ENCODE results near the gene SIRPA.

The SIRPA gene

GRCh38 chr20:1949347-1950100, 54.3 kb downstream of the SIRPA start:
- DNase-seq (ENCODE audit: low read depth in 2 of 2) = no peak

GRCh38 chr20:1950836-1951235, 55.6 kb downstream of the SIRPA start:
- DNase-seq (ENCODE audit: low read depth in 2 of 2) = no peak

DNA sequence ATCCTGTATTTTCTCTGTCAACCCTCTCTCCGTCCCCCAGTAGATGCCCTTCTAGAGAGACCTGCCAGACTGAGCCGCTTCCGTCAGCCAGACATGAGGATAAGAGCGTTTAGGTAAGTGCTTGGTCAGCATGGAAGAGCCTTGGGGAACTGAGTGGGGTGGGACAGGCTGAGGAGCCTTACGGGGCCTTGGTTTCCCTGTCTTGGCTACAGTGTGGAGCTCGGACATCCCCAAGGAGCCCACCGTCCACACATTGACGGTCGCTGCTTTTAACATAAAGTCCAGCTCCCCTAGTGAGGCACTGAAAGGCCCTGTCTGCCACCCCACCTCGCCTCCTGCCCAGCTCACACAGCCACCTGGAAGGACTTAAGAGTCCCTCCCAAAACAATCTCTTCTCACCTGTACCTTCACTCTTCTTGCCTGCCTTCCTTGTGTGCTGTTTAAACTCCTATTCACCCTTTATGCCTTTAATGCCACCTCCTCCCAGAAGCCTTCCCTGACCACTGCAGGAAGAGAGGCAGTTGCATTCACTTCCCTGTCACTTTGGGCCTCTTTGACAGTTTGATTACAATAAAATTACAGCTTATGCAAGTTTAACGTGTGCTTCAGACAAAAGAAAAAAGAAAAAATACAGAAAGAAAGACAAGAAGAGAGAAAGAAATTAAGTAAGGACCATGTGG, 56.4 kb downstream of the SIRPA start:
- DNase-seq (ENCODE audit: low read depth in 2 of 2) = no peak

GRCh38 chr20:1952737-1953530, 57.7 kb downstream of the SIRPA start:
- no peak for DNase-seq (ENCODE audit: low read depth in 2 of 2)

DNA sequence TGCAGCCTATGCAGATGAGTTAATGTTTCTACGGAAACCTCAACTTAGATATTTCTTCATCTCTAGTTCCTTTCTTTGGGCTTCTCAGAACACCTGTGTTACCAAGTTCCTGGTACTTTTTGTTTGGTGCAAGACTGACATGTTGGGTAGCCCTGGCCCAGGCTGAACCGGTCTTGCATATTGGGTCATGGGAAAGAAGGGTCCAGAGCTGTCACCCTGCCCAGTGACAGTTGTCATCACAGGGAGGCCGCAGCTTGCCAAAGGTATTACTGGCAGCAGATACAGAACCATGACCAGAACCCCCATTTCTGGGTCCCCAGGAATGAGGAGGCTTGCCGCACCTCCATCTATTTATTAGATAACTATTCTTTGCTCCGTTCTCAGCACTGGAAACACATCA, 58.4 kb downstream of the SIRPA start:
- DNase-seq (ENCODE audit: low read depth in 2 of 2) = no peak

DNA sequence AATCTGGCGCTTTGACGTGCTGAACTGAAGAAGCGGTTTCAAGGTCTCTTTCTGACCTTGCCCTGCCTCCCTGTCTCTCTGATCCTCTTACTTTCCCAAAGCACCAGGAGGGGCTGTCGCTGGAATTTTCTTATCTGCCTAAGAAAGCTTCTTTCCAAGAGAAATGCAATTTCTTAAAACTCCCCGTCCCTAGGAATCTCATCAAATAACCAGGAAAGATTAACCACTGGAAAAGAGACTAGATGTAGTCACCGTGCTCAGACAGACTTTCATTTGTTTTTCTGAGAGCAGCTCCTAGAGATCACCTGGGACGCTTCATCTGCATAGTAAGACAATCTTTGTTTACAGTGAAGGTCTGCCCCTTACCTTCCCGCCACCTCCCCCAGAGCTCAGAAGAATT, 60.0 kb downstream of the SIRPA start:
- DNase-seq (ENCODE audit: low read depth in 2 of 2) = no peak

- no peak for DNase-seq (ENCODE audit: low read depth in 2 of 2)
Measured at GRCh38 chr20:1958426-1958825, 63.2 kb downstream of the SIRPA start.

DNA sequence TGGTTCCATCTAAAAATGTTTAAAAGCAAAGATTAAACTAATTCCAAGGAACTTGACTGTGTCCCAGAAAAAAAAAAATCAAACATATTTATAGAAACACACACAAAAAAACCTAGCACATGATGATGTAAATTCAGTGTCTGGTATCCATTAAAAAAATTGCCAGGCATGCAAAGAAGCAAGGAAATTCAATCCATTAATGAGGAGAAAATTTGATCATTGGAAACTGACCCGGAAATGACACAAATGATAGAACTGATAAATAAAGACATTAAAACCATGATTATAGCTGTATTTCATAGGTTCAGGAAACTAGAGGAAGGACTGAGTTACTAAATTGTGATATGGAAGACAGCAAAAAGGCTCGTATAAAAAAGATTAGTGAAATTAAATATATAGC, 63.9 kb downstream of the SIRPA start:
- DNase-seq (ENCODE audit: low read depth in 2 of 2) = no peak

DNA sequence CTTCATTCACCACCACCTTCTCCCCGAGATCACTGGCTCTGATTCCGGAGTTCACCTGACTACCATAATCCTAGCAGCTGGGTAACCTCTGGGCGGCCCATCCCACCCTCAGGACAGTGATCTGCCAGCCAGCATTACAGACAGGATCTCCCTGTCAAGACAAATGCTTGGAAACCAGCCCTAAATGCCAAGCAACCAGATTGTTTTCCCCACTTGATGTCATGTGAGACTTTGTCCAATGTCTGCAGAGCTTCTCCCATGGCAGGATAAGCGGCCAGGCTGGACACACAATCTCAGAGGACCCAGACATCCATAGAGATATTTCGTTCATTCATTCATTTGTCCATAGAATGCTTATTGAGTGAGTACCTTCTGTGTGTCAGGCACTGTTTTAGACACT, 66.2 kb downstream of the SIRPA start:
- no peak for DNase-seq (ENCODE audit: low read depth in 2 of 2)

GRCh38 chr20:1964061-1964460, 68.9 kb downstream of the SIRPA start:
- DNase-seq (ENCODE audit: low read depth in 2 of 2) = no peak

DNA sequence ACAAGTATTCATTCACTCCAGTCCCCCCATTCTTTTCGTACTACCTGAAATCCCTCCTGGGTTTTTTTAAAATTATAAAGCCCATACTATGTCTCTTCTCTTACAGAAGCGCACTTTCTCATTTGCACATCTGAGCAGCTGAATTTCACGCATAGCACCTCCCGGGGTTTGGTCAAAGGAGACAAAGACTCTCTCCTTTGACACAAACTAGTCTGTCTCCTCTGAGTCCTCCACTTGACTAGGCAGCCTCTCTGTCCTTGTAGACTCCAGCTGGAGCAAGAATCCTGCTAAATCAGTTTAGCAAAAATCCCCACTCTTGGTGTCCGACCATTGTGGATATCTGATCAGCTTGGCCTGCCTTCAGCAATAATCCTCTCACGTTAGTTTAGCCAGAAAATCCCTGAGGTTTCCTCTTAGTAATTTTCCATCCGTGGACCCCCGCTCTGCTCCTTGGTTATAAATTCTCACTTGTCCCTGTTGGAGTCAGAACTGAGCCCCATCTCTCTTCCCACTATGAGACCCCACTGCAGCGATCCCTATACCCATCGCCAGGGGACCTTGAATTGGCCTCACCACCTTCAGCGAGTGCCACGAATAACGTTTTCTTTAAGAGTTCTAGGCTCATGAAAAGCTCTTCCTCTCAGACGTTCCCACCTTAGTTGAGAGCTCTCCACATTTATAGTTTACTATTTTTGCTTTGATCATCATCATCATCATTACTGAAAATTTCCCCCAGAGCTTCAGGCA, 69.6 kb downstream of the SIRPA start:
- peak in 1 of 2 experiments; percentile 5 for DNase-seq (ENCODE audit: low read depth in 2 of 2)

GRCh38 chr20:1965520-1966351, 70.5 kb downstream of the SIRPA start:
- peak; percentile 76 to 84 for DNase-seq (ENCODE audit: low read depth in 2 of 2)

- DNase-seq (ENCODE audit: low read depth in 2 of 2) = no peak
Measured at GRCh38 chr20:1968964-1969363, 73.8 kb downstream of the SIRPA start.

DNA sequence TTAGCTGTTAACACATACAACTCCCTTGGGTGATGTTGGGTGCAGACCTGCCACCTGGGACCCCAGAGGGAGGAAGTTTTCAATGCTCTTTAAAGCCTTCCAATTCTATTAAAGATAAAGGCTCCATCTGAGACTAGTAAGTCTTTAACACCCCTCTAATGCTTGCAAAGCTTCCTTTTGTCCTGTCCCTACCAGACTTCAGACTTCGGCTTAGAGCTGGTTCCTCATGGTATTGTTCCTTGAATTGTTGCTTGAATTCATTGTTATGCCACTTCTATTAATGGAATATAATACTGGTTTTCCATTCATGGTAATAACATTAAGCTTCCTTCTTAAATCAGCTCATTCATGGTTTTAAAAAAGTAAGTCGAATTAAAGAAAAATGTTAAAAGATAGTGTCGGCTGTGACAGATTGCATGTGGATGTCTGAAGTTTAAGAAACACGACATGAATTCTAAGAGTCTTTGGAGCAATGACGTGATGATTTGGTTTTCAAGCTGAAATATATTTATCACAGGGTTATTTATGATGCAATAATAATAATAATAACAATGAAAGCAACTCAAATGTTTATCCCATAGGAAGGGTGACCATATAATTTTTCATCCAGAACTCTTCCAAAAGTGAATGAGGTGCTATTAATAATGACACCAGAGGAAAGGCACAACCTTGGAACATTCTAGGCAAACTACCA, 76.8 kb downstream of the SIRPA start:
- DNase-seq (ENCODE audit: low read depth in 2 of 2) = no peak

GRCh38 chr20:1973601-1974440, 78.6 kb downstream of the SIRPA start:
- DNase-seq (ENCODE audit: low read depth in 2 of 2) = no peak

DNA sequence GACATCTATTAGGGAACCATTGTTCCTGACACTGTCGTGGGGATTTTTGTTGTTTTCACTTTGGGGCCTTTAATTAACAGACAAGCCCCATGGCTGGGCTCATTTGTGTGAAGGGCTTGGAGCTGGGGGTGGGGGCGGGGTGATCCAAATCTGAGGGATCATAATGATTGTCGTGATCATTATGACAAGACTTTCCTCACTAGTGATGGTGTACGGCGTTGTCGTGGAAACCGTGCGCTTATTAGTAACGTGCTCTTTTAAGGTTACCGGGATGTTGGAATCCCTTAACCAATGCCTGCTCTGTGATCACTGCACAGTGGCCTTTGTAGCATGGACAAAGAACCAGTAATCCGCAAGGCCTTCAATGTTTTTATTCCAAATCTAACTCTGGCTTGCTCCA, 80.1 kb downstream of the SIRPA start:
- no peak for DNase-seq (ENCODE audit: low read depth in 2 of 2)

GRCh38 chr20:1979106-1979778, 84.0 kb downstream of the SIRPA start:
- no peak for DNase-seq (ENCODE audit: low read depth in 2 of 2)

GRCh38 chr20:1982686-1983085, 87.5 kb downstream of the SIRPA start:
- DNase-seq (ENCODE audit: low read depth in 2 of 2) = no peak

DNA sequence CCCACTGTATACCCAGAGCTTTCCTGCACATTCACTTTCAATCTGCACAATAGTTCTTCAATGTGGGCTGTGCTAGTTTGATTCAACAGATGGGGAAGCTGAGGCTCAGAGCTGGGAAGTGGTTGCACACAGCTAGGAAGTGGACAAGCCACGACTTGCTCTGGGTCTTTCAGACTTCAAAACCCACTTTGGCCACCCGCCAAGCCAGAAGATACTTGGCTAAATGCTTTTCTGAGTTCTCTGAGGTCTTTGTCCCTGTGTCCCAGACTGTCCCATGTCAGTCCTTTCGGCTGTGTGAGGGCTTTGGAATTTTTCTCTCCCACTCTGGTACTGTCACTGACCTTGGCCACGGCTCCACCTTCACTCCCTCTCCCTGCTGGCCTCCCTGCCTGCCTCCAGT, 88.1 kb downstream of the SIRPA start:
- DNase-seq (ENCODE audit: low read depth in 2 of 2) = no peak
